GM21526 (cell line): ENCODE data around the gene EXOSC9.

Experiments used
- ATAC-seq: cut with Tn5 transposase; IDR thresholded peaks from one replicate; pipeline ENCODE4 v1.9.1; 2021; ENCODE audit warnings: moderate library complexity; ENCODE audit not compliant: unreplicated experiment, low FRiP score

EXOSC9 gene

GRCh38 chr4:121788896-121789295 lies 12.2 kb upstream of the EXOSC9 start:
- ATAC-seq = peak; percentile 97

DNA sequence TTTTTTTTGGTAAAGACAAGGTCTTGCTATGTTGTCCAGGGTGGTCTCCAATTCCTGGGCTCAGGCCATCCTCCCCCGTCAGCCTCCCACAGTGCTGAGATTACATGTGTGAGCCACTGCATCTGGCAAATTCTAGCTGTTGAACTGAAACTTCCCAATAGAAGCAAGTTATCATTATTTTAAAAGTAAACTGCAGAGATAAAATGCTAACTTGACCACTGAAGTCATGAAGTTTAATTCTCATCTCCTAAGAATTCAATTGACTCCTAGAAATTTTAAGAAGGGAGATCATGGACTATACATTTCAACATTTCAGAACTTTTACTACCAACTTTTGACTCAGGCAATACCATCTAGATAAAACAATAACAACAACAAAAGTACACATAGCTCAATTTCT lies 11.7 kb upstream of the EXOSC9 start:
- ATAC-seq = no peak

DNA sequence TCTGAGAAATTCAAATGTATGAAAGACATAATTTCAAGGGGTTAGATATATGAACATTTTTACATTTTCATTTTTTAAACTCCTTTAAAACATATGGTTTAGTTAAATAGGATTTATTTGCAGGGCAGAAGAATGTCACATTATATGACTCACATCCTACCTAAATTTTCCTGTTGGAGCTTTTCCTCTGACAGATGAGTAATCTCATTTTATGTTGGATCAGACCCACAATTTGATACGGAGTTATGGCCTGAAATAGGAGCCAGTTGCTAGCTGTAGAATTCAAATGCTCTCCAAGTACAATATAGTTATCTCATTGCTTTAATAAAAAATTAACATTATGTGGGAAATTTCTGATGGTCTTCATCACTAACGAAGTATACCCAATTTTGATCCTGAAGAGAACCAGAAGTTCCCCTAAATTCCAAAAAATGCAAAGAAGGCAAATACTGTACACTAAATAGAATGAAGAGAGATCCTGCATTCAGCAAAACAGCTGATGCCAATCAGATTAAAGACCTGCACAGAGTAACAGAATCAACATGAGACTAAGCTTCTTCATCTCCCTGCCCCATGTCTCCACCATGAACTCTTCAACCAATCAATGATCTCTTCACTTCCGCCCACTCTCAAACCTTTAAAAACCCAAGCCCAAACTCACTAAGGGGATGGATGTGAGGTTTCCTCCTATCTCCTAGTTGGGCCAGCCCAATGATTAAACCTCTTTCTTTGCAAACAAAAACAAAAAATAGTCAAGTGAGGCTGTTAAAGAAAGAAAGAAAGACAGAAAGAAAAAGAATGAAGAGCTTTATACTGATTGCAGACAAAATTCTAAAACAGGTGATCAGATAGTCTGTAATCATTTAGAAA lies 10.9 kb upstream of the EXOSC9 start:
- no peak for ATAC-seq

GRCh38 chr4:121790976-121791375 lies 10.1 kb upstream of the EXOSC9 start:
- no peak for ATAC-seq

DNA sequence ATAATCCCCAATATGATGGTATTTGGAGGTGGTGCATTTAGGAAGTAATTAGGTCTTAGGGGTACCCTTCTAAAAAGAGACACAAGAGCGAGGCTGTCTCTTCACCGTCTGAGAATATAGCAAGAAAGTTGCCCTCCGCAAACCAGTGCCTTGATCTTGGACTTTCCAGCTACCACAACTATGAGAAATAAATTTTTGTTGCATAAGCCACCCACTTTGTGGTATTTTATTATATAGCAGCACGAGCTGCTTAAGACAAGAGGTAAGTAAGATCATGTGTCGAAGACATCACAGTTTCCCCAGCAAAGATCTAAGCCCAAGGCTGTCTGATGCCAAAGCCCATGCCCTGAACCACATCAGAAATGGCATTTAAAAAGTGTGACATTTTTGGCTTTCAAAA lies 9.6 kb upstream of the EXOSC9 start:
- no peak for ATAC-seq

- ATAC-seq = no peak
These were observed 8.2 kb upstream of the EXOSC9 start for GRCh38 chr4:121792966-121793365.

- ATAC-seq = no peak
These were observed 6.5 kb upstream of the EXOSC9 start for GRCh38 chr4:121794505-121795188.

GRCh38 chr4:121796283-121796682 lies 4.8 kb upstream of the EXOSC9 start:
- no peak for ATAC-seq

DNA sequence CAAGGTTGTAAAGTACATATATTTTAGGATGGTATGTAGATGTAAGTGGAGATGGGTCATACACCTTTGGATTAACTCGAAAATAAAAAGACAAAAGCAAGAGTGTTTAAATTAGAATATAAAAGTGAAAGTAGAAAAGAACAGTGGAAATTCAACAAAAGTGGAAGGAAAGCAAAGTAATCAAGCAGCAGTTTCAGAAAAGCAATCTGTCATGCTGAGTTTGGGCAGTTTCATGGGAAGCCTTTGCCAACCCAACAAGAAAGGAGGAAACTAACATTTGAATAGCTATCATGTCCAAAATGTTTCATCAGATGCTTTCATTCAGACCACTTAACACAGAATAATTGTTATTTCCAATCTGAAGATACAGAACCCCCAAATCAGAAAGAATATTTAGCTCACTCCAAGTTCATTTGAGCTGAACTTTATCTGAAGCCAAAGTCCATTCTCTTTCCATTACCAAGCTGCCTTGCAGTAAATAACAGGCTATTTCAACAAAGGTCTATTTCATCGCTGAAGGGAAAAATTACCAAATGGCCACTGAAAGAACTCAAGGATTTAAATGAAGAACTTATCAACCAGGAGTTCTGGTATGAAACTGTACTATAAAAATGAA lies 1.8 kb upstream of the EXOSC9 start:
- ATAC-seq = no peak

DNA sequence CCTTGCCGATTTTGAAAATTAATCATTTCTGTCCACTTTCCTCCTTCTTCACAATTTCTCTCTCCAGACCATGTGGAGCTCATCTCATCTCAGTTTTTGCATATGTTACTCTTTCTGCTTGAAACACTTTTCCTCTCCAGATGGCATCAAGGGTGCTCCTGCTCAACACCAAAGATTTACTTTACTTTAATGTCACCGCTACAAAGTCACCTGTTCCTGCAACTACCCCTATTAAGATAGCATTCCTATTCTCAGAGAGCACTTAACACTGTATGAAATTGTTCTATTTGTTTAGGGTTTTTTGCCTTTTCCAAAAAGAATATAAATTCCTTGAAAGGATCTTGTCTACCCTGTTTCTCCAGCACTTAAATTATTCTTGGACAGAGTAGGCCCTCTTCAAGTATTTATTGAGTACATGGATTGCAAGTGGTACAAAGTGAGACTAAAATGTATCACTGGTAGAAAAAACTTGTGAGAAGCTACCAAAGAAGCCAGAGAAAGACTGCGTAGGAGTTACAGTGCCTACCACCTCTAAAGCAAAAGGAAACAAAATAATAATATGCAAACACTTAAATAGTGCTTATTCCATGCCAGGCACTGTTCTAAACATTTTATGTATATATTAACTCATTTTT lies 1.1 kb upstream of the EXOSC9 start:
- no peak for ATAC-seq

GRCh38 chr4:121800638-121800960 lies 524 bp upstream of the EXOSC9 start:
- peak; percentile 32 for ATAC-seq

GRCh38 chr4:121801715-121802075 lies 572 bp downstream of the EXOSC9 start:
- no peak for ATAC-seq

- ATAC-seq = no peak
These were observed 5.3 kb downstream of the EXOSC9 start for GRCh38 chr4:121806411-121806810.

- no peak for ATAC-seq
These were observed 10.0 kb downstream of the EXOSC9 start for GRCh38 chr4:121811122-121811521.

DNA sequence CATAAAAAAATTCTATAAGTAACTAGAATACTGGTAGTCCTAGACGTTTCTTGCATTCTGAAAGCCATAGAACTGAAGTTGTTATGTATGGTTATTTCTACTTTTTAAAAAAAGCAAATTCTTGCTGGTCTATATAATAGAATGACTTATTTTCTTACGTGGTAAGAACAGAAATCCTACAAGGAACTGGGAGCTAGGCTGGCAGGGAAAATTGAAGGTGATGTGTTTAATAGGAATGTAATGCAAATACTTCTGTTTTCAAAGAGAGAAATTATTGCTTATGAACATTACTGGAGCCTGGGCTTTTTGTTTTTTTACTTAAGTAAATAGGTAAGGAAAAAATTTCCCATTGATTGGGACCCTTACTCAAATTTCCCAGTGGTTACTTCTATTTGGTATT lies 13.6 kb downstream of the EXOSC9 start:
- no peak for ATAC-seq

DNA sequence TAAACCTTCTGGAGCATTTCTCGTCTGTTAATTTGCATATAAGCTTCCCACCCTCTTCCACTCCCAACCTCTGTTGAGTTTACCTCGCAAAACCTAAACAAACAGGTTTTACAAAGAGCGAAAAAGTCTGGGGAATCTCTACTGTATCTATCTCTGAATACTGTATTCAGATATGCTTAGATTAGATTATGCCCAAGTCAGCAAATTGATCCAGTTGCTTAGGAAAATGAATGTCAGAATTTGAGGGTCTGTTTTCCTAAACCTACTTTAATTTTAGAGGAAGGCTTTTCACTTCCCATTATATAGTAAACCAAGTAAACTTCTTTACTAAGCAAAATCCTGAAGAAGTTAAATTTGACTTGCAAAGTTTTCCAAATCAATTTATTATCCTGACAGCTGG lies 15.9 kb downstream of the EXOSC9 start:
- no peak for ATAC-seq

DNA sequence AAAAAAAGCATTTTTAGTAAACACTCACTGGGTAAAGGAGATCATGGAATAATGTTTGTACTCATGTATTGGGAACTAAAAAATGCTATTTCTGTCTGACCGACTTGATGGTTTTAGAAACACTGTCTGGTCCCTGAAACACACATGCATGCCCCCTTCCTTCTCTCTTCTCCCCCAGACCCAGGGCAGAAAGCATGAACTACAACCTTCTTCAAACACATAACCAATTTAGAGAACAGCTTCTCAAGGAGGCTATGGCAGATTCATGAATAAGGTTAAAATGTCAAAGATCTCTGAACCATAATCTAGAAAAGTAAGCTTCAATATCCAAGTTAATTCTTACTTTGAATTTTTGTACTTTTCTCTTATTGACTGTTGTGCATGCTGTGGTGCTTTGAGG lies 16.6 kb downstream of the EXOSC9 start:
- no peak for ATAC-seq

GRCh38 chr4:121818215-121818614 lies 17.1 kb downstream of the EXOSC9 start:
- no peak for ATAC-seq

DNA sequence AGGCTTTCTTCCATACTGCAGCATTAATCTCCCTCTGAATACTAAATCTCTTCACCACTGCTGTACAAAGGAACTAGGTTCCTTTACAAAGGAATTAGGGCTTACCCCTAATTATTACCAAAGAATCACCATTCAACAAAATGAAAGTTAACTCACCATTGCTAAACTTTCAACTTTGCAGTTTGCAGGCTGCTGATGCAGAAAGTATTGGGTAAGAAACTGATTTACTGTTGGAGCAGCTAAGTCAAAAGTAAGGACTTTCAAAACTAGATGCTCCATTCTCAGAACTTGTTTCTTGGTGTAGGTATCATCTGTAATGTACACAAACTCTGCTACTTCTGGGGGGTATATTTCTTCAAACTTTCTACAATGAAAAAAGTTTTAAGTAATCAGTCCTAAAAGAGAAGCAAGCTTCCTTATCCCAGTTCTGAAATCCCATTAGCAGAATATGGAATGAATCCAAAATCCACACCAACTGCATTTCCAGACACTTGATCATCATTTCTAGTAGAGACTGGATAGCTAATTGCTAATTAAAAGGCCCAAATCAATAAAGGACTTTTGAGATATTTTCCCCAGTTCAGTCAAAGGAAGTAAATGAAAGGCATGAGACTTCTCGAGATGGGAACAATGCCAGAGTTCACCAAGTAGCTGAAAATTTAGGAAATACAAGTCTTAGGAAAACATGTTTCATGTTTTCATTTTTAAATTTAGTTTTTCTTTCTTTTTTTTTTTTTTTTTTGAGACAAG lies 18.3 kb downstream of the EXOSC9 start:
- no peak for ATAC-seq

DNA sequence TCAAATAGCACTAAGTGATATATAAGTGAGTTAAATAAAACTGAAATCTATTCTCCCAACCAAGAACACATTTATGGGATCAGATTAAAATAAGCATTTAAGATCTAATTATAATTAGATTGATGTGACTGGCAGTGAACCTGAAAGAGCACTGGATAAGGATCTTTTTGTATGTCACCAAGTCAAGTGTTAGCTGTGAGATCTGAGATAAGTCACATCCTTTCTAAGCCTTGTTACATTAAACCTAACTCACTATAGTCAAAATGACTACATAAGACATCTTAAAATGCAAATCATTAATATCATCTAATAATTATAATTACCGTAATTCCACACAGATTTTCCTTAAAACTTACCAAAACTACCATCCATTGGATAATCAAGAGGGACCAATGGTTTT lies 20.9 kb downstream of the EXOSC9 start:
- ATAC-seq = no peak
